K562 treated with DMSO at 1 percent for 4 hours (cell line): ENCODE results near the gene PITRM1. TPM values are rescaled to one million over a fixed set of nuclear protein-coding genes. Genes with fewer than 3 reads are reported as not detected.

Experiments
- total RNA-seq: library from RNA; unstranded; fragments of 300-600 nt; gene quantifications from 2 replicates; pipeline ENCODE4 v1.2.3, GENCODE V29; 2022; ENCODE audit not compliant: insufficient read depth

PITRM1 gene, protein sequence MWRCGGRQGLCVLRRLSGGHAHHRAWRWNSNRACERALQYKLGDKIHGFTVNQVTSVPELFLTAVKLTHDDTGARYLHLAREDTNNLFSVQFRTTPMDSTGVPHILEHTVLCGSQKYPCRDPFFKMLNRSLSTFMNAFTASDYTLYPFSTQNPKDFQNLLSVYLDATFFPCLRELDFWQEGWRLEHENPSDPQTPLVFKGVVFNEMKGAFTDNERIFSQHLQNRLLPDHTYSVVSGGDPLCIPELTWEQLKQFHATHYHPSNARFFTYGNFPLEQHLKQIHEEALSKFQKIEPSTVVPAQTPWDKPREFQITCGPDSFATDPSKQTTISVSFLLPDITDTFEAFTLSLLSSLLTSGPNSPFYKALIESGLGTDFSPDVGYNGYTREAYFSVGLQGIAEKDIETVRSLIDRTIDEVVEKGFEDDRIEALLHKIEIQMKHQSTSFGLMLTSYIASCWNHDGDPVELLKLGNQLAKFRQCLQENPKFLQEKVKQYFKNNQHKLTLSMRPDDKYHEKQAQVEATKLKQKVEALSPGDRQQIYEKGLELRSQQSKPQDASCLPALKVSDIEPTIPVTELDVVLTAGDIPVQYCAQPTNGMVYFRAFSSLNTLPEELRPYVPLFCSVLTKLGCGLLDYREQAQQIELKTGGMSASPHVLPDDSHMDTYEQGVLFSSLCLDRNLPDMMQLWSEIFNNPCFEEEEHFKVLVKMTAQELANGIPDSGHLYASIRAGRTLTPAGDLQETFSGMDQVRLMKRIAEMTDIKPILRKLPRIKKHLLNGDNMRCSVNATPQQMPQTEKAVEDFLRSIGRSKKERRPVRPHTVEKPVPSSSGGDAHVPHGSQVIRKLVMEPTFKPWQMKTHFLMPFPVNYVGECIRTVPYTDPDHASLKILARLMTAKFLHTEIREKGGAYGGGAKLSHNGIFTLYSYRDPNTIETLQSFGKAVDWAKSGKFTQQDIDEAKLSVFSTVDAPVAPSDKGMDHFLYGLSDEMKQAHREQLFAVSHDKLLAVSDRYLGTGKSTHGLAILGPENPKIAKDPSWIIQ
- 39.9 and 43.6 TPM in 2 replicates for total RNA-seq

DNA sequence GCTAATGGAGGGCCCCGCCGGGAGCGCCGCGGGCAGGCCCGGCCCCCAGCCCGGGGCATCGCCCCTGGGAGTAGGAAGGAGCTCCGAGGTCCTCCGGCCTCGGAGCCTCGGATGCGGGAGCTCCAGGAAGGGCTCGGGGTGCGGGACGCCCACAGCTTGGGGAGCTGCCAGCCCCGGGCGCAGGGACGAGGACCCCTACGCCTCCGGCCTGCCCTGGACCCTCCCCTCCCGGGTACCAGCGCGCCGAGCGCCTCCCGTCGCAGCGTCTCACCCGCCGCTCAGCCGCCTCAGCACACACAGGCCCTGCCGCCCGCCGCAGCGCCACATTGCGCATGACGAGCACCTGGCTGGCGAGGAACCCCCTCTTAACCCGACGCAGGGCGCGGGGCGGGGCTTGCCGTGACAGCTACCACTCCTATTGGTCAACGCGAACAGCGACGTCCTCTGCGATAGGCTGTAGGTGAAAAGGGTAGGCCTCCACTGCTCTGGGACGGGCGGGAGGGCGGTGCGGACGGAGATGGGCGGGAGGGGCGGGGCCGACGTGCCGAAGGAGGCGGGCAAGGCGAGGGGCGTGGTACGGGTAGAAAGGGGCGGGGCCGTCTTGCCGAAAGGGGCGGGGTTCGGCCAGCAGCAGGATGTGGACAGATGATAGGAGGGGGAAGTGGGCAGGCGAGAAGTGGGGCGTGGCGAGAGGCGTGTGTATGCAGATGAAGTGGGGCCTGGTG is at the start of gene PITRM1:
Gene PITRM1, minus strand, starts transcription at position 337 of the 725 bp plus-strand sequence. Its CDS starts 10 bp downstream, at position 327.

Other genes with a start within 250 kb of the PITRM1 start
- gene PFKP, start 105.2 kb downstream of the PITRM1 start, total RNA-seq, result 82.8 and 83.9 TPM in 2 replicates